ENCODE measurements around the gene CMSS1.

CMSS1 gene

GRCh38 chr3:99909714-99910495 is 92.2 kb downstream of the CMSS1 start:
- DNase-seq, result no peak

- DNase-seq, result no peak
Observed at GRCh38 chr3:99910752-99911290, 93.2 kb downstream of the CMSS1 start.

- DNase-seq, result no peak
Observed at GRCh38 chr3:99911433-99911832, 93.8 kb downstream of the CMSS1 start.

- no peak for DNase-seq
Observed at GRCh38 chr3:99915906-99916432, 98.3 kb downstream of the CMSS1 start.

- DNase-seq, result no peak
Observed at GRCh38 chr3:99918715-99919114, 101.1 kb downstream of the CMSS1 start.

- no peak for DNase-seq
Observed at GRCh38 chr3:99919694-99920093, 102.0 kb downstream of the CMSS1 start.

- DNase-seq, result no peak
Observed at GRCh38 chr3:99920481-99921376, 103.1 kb downstream of the CMSS1 start.

- DNase-seq, result no peak
Observed at GRCh38 chr3:99921377-99921695, 103.7 kb downstream of the CMSS1 start.

GRCh38 chr3:99921986-99922385 is 104.3 kb downstream of the CMSS1 start:
- DNase-seq, result no peak

- no peak for DNase-seq
Observed at GRCh38 chr3:99923873-99924272, 106.2 kb downstream of the CMSS1 start.

- no peak for DNase-seq
Observed at GRCh38 chr3:99925584-99926230, 108.0 kb downstream of the CMSS1 start.

- DNase-seq, result no peak
Observed at GRCh38 chr3:99927671-99928457, 110.2 kb downstream of the CMSS1 start.

- DNase-seq, result no peak
Observed at GRCh38 chr3:99928771-99929744, 111.4 kb downstream of the CMSS1 start.

GRCh38 chr3:99929745-99930139 is 112.1 kb downstream of the CMSS1 start:
- no peak for DNase-seq

DNA sequence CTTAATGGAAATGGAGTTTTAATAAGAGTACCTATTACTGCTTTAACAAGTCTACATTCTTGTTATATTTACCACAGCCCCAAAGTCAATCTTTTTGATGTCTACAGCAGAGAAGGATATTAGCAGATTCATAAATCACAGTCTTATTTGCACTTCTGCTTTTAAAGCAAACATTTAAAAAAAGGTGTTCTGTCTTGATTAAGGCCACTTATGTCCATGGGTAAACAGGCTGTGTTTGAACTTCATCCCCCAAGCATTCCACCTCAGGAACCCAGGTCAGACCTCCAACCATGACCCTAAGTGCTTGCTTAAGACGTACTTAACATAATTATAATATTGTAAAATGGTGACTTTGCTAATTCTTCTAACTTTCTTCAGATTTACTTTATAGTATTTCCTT is 113.4 kb downstream of the CMSS1 start:
- DNase-seq, result no peak

- DNase-seq, result no peak
Observed at GRCh38 chr3:99933971-99934750, 116.5 kb downstream of the CMSS1 start.

GRCh38 chr3:99934975-99935797 is 117.5 kb downstream of the CMSS1 start:
- DNase-seq, result no peak

GRCh38 chr3:99938270-99938911 is 120.7 kb downstream of the CMSS1 start:
- DNase-seq, result no peak

- DNase-seq, result no peak
Observed at GRCh38 chr3:99939876-99940275, 122.2 kb downstream of the CMSS1 start.

Measured in cortex of kidney (tissue), 1 donor.